ENCODE measurements around the gene NARF. TPM values are rescaled to one million over a fixed set of nuclear protein-coding genes. Genes with fewer than 3 reads are reported as not detected.
"Not testable (repeated sequence)": the region's sequence is repeated elsewhere in the genome, so short reads cannot be mapped to it uniquely, and the experiment has no call there.

NARF gene
- total RNA-seq: 55.4 and 66.1 TPM in 2 replicates
- polyA plus RNA-seq (2012): 82.0 TPM

- DNase-seq (ENCODE audit: low read depth): peak; percentile 99
Observed at GRCh38 chr17:82458179-82458884, at the start of gene NARF. Gene NARF (plus strand): TSS chr17:82458741. CDS start chr17:82458804, 63 bp downstream.

GRCh38 chr17:82408938-82409318 is 49.6 kb upstream of the NARF start:
- no peak for DNase-seq (ENCODE audit: low read depth)

GRCh38 chr17:82410014-82410716 is 48.4 kb upstream of the NARF start:
- DNase-seq (ENCODE audit: low read depth): no peak

- no peak for DNase-seq (ENCODE audit: low read depth)
Observed at GRCh38 chr17:82411396-82412053, 47.0 kb upstream of the NARF start.

GRCh38 chr17:82412081-82412480 is 46.5 kb upstream of the NARF start:
- not testable (repeated sequence) for DNase-seq (ENCODE audit: low read depth)

- DNase-seq (ENCODE audit: low read depth): no peak
Observed at GRCh38 chr17:82412535-82413520, 45.7 kb upstream of the NARF start.

GRCh38 chr17:82414548-82415281 is 43.8 kb upstream of the NARF start:
- peak; percentile 80 for DNase-seq (ENCODE audit: low read depth)

GRCh38 chr17:82415336-82415735 is 43.2 kb upstream of the NARF start:
- DNase-seq (ENCODE audit: low read depth): no peak

GRCh38 chr17:82415786-82416185 is 42.8 kb upstream of the NARF start:
- DNase-seq (ENCODE audit: low read depth): no peak

- no peak for DNase-seq (ENCODE audit: low read depth)
Observed at GRCh38 chr17:82416264-82416663, 42.3 kb upstream of the NARF start.

GRCh38 chr17:82416771-82417170 is 41.8 kb upstream of the NARF start:
- DNase-seq (ENCODE audit: low read depth): no peak

- peak; percentile 87 for DNase-seq (ENCODE audit: low read depth)
Observed at GRCh38 chr17:82418001-82418986, 40.2 kb upstream of the NARF start, which contains the start of the genes HEXD and OGFOD3. Gene HEXD (plus strand): TSS chr17:82418347. CDS start chr17:82419800, 1,453 bp downstream. Gene OGFOD3 (minus strand): TSS chr17:82418586. CDS start chr17:82418485, 101 bp downstream.

GRCh38 chr17:82419540-82419939 is 39.0 kb upstream of the NARF start:
- no peak for DNase-seq (ENCODE audit: low read depth)

- DNase-seq (ENCODE audit: low read depth): no peak
Observed at GRCh38 chr17:82424001-82424862, 34.3 kb upstream of the NARF start.

GRCh38 chr17:82424863-82425159 is 33.7 kb upstream of the NARF start:
- DNase-seq (ENCODE audit: low read depth): no peak

GRCh38 chr17:82428546-82428945 is 30.0 kb upstream of the NARF start:
- no peak for DNase-seq (ENCODE audit: low read depth)

GRCh38 chr17:82429824-82430223 is 28.7 kb upstream of the NARF start:
- no peak for DNase-seq (ENCODE audit: low read depth)

- no peak for DNase-seq (ENCODE audit: low read depth)
Observed at GRCh38 chr17:82432017-82432416, 26.5 kb upstream of the NARF start.
